ENCODE measurements around the gene CMKLR1. TPM values are rescaled to one million over a fixed set of nuclear protein-coding genes. Genes with fewer than 3 reads are reported as not detected.

Gene CMKLR1
- total and polyA plus RNA-seq, 2 donors (not counting 1 experiment from before 2014, with no cell fraction given) = 0.82 TPM; not detected in 1

DNA sequence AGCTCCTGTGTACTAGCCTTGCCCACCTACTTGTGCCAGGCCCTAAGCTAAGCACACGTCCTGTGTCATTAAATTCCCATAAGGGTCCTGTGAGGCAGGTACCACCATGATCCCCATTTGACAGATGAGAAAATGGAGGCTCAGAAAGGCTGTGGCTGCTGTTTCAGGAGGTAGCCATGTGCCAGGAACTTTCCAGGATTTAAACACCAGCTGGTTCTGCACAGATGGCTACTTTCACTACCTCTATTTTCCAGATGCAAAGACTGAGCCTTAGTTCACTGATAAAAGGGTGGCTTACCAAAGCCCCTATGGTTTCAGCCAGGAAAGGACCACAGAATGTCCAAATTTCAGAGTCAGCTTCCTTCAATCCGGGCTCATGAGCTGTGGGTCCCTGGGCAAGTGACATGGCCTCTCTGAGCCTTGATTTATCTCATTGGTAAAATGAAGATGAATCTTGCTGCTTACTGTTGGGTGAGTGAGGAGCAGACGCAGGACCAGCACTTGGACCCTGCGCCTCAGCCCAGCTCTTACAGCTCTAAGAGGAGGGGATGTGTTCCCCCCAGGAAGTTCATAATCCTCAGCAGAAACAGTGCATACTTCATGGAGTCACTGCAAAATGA is 23.5 kb downstream of the CMKLR1 start:
- Histone ChIP-seq H3K36me3 (ENCODE audit: control insufficient read depth, insufficient read depth, low read length) (no peaks in the 10 kb centered on the region), H3K79me2 (ENCODE audit: control insufficient read depth, insufficient read depth, low read length) (no peaks in the 10 kb centered on the region), H3K9me3 (ENCODE audit: control insufficient read depth, insufficient read depth, low read depth, low read length) (no peaks in the 10 kb centered on the region), H3K27me3 (ENCODE audit: control insufficient read depth, insufficient read depth, low read length) (no peaks in the 10 kb centered on the region), H3K27ac (ENCODE audit: insufficient read depth, low read length) (no peak overlapping the region), H3K4me2 (ENCODE audit: extremely low read depth, insufficient read depth, low read length) (no peak overlapping the region), H3K4me1 (ENCODE audit: control insufficient read depth, extremely low read depth, insufficient read depth, low read length) (no peaks in the 10 kb centered on the region), H3K4me3 (replicated peaks in 1 of 4; ENCODE audit: control extremely low read depth in 1 of 4, insufficient read depth in 1 of 4, low read depth in 3 of 4, low read length in 4 of 4) (no peak overlapping the region), H3K9ac (ENCODE audit: insufficient read depth, low read length) (no peak overlapping the region), H2AFZ (ENCODE audit: low read length) (no peak overlapping the region), H4K20me1 (ENCODE audit: control insufficient read depth, extremely low read depth, insufficient read depth, low read length) (no peaks in the 10 kb centered on the region)
- no peak for TF ChIP-seq EZH2 (IDR thresholded peaks at IDR 0.05; ENCODE audit: low read length, missing control alignments)
- TF ChIP-seq, protein P1, sequence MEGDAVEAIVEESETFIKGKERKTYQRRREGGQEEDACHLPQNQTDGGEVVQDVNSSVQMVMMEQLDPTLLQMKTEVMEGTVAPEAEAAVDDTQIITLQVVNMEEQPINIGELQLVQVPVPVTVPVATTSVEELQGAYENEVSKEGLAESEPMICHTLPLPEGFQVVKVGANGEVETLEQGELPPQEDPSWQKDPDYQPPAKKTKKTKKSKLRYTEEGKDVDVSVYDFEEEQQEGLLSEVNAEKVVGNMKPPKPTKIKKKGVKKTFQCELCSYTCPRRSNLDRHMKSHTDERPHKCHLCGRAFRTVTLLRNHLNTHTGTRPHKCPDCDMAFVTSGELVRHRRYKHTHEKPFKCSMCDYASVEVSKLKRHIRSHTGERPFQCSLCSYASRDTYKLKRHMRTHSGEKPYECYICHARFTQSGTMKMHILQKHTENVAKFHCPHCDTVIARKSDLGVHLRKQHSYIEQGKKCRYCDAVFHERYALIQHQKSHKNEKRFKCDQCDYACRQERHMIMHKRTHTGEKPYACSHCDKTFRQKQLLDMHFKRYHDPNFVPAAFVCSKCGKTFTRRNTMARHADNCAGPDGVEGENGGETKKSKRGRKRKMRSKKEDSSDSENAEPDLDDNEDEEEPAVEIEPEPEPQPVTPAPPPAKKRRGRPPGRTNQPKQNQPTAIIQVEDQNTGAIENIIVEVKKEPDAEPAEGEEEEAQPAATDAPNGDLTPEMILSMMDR (conservative IDR thresholded peaks at IDR 0.05 in 1 of 2, IDR thresholded peaks at IDR 0.05 in 1 of 2; ENCODE audit: low read depth in 1 of 2, low read length in 2 of 2) = no peak
- DNase-seq (ENCODE audit: low read depth in 2 of 2) = no peak

DNA sequence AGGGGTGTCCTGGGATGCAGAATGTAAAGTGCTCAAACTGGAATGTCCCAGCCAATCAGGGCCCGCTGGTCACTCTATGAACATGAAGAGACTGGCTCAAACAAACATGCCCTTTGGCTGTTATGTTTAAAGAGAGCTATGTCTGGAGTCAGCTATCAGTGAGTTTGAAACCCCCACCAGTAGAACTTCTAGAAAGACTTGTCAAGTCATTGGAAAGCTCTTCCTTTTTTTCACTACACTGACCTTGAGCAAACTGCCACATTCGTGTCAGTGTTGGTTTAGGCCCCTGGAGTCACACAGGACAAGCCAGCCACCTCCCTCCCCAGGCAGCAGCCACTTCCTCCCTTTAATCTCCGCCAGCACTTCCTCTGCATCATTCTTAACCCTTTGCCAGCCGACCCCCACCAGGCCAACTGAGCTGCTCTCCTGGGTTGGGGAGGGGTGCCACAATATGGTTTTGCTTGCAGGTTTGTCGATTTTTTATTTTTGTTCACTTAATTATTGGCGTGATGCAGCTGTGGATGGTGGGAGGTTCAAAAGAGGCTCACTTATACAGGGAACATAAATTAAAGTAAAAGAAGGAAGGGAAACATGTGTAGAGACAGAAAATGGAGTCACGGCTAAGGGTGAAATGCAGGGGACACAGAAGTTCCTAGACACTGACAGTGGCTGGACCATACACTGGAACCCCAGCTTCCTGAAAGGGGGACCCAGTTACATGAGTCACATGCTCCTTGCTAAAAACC is 25.3 kb downstream of the CMKLR1 start:
- Histone ChIP-seq H4K20me1 (ENCODE audit: control insufficient read depth, extremely low read depth, insufficient read depth, low read length) (no peaks in the 10 kb centered on the region), H3K4me2 (ENCODE audit: extremely low read depth, insufficient read depth, low read length) (no peak overlapping the region), H2AFZ (ENCODE audit: low read length) (no peak overlapping the region), H3K4me1 (ENCODE audit: control insufficient read depth, extremely low read depth, insufficient read depth, low read length) (no peaks in the 10 kb centered on the region), H3K9ac (ENCODE audit: insufficient read depth, low read length) (no peak overlapping the region), H3K36me3 (ENCODE audit: control insufficient read depth, insufficient read depth, low read length) (no peaks in the 10 kb centered on the region), H3K27me3 (ENCODE audit: control insufficient read depth, insufficient read depth, low read length) (no peaks in the 10 kb centered on the region), H3K27ac (ENCODE audit: insufficient read depth, low read length) (no peak overlapping the region), H3K79me2 (ENCODE audit: control insufficient read depth, insufficient read depth, low read length) (no peaks in the 10 kb centered on the region), H3K4me3 (replicated peaks in 1 of 4; ENCODE audit: control extremely low read depth in 1 of 4, insufficient read depth in 1 of 4, low read depth in 3 of 4, low read length in 4 of 4) (no peak overlapping the region), H3K9me3 (ENCODE audit: control insufficient read depth, insufficient read depth, low read depth, low read length) (no peaks in the 10 kb centered on the region)
- TF ChIP-seq, protein P1 (conservative IDR thresholded peaks at IDR 0.05 in 1 of 2, IDR thresholded peaks at IDR 0.05 in 1 of 2; ENCODE audit: low read depth in 1 of 2, low read length in 2 of 2) = no peak
- no peak for TF ChIP-seq EZH2 (IDR thresholded peaks at IDR 0.05; ENCODE audit: low read length, missing control alignments)
- no peak for DNase-seq (ENCODE audit: low read depth in 2 of 2)

DNA sequence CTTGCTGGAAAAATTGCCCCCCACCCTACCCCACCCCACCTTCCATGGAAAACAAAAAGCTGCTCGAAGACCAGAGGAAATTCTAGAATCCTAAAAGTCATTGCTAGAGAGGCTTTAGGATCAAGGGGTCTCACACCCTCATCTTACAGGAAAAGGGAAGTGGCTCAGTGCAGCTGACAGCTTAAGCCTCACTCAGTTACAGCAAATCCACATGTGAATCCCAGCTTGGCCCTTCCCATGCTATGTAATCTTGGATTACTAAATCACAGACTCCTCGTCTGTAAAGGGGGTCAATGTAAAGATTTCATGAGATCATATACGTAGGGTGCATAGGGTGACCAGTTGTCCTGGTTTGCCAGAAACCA is 25.9 kb downstream of the CMKLR1 start:
- no peak overlapping the region for H3K27ac ChIP-seq (ENCODE audit: insufficient read depth, low read length)
- no peak for DNase-seq (ENCODE audit: low read depth in 2 of 2)
- H3K79me2 ChIP-seq (ENCODE audit: control insufficient read depth, insufficient read depth, low read length) = no peaks in the 10 kb centered on the region
- TF ChIP-seq, protein P1 (conservative IDR thresholded peaks at IDR 0.05 in 1 of 2, IDR thresholded peaks at IDR 0.05 in 1 of 2; ENCODE audit: low read depth in 1 of 2, low read length in 2 of 2) = no peak
- TF ChIP-seq EZH2 (IDR thresholded peaks at IDR 0.05; ENCODE audit: low read length, missing control alignments) = no peak
- H4K20me1 ChIP-seq (ENCODE audit: control insufficient read depth, extremely low read depth, insufficient read depth, low read length) = no peaks in the 10 kb centered on the region
- H3K36me3 ChIP-seq (ENCODE audit: control insufficient read depth, insufficient read depth, low read length) = no peaks in the 10 kb centered on the region
- H3K4me1 ChIP-seq (ENCODE audit: control insufficient read depth, extremely low read depth, insufficient read depth, low read length) = no peaks in the 10 kb centered on the region
- no peaks in the 10 kb centered on the region for H3K9me3 ChIP-seq (ENCODE audit: control insufficient read depth, insufficient read depth, low read depth, low read length)
- H3K9ac ChIP-seq (ENCODE audit: insufficient read depth, low read length) = no peak overlapping the region
- H3K4me3 ChIP-seq (replicated peaks in 1 of 4; ENCODE audit: control extremely low read depth in 1 of 4, insufficient read depth in 1 of 4, low read depth in 3 of 4, low read length in 4 of 4) = no peak overlapping the region
- no peak overlapping the region for H2AFZ ChIP-seq (ENCODE audit: low read length)
- H3K4me2 ChIP-seq (ENCODE audit: extremely low read depth, insufficient read depth, low read length) = no peak overlapping the region
- no peaks in the 10 kb centered on the region for H3K27me3 ChIP-seq (ENCODE audit: control insufficient read depth, insufficient read depth, low read length)

All from fibroblast of lung (primary cell).